CD14-positive monocyte (primary cell): ENCODE data around the gene RBM45. TPM values are rescaled to one million over a fixed set of nuclear protein-coding genes. Genes with fewer than 3 reads are reported as not detected.

Source experiments
- DNase-seq, 3 donors: peaks; one replicate each; pipeline ENCODE4 v3.0.0-alpha.2; 2011 to 2022
- H2AFZ ChIP-seq: 2 replicates; pipeline ENCODE4 v1.6.0; 2012; ENCODE audit warnings: mild to moderate bottlenecking, low read depth, low read length, inconsistent platforms; ENCODE audit not compliant: insufficient read depth, poor library complexity, severe bottlenecking
- H3K27ac ChIP-seq, 2 donors: 1 replicate in 1 of 2; 2 replicates in 1 of 2; pipeline ENCODE4 v1.5.1; 2012 to 2013; ENCODE audit warnings: low read length in 2 of 2, control low read depth in 1 of 2, inconsistent platforms in 1 of 2, low read depth in 1 of 2, mild to moderate bottlenecking in 1 of 2
- H3K27me3 ChIP-seq, 2 donors: one replicate each; pipeline versions ENCODE4 v1.6.0 to v1.6.1; 2011 to 2013; ENCODE audit warnings: low read length in 2 of 2; ENCODE audit not compliant: control insufficient read depth in 2 of 2, insufficient read depth in 2 of 2
- H3K36me3 ChIP-seq, 2 donors: replicated peaks in 1 of 2; 1 replicate in 1 of 2; 2 replicates in 1 of 2; pipeline versions ENCODE4 v1.5.1 to v1.6.1; 2012 to 2013; ENCODE audit warnings: low read length in 2 of 2, control low read depth in 1 of 2, inconsistent platforms in 1 of 2, mild to moderate bottlenecking in 1 of 2; ENCODE audit not compliant: insufficient read depth in 2 of 2, control insufficient read depth in 1 of 2
- H3K4me1 ChIP-seq, 2 donors: 1 replicate in 1 of 2; 2 replicates in 1 of 2; pipeline versions ENCODE4 v1.5.1 to v1.6.1; 2012 to 2013; ENCODE audit warnings: low read length in 2 of 2, control low read depth in 1 of 2, inconsistent platforms in 1 of 2, mild to moderate bottlenecking in 1 of 2, moderate library complexity in 1 of 2; ENCODE audit not compliant: insufficient read depth in 2 of 2, control insufficient read depth in 1 of 2
- H3K4me2 ChIP-seq: replicated peaks from 2 replicates; pipeline ENCODE3; 2012; ENCODE audit warnings: low read length, moderate library complexity, mild to moderate bottlenecking; ENCODE audit not compliant: poor library complexity, severe bottlenecking; ENCODE audit errors: extremely low read depth
- H3K4me3 ChIP-seq, 3 experiments: fragments of 200-600 bp in 1 of 3; sonication (generic) in 1 of 3; replicated peaks in 1 of 3; 1 replicate in 2 of 3; 2 replicates in 1 of 3; pipeline ENCODE4 v1.5.1; 2011 to 2013; ENCODE audit warnings: low read length in 3 of 3, mild to moderate bottlenecking in 3 of 3, control low read depth in 2 of 3, low read depth in 2 of 3, inconsistent platforms in 1 of 3, moderate library complexity in 1 of 3
- H3K79me2 ChIP-seq: 2 replicates; pipeline ENCODE4 v1.6.0; 2012; ENCODE audit warnings: mild to moderate bottlenecking, control low read depth, inconsistent platforms, low read length, moderate library complexity; ENCODE audit not compliant: insufficient read depth
- H3K9ac ChIP-seq: 2 replicates; pipeline ENCODE4 v1.6.0; 2017; ENCODE audit warnings: low read length, mild to moderate bottlenecking; ENCODE audit not compliant: insufficient read depth, poor library complexity, severe bottlenecking
- H3K9me3 ChIP-seq, 2 donors: replicated peaks in 1 of 2; 1 replicate in 1 of 2; 2 replicates in 1 of 2; pipeline versions ENCODE4 v1.5.1 to v1.6.1; 2012 to 2013; ENCODE audit warnings: low read length in 2 of 2, control low read depth in 1 of 2; ENCODE audit not compliant: control insufficient read depth in 1 of 2, insufficient read depth in 1 of 2
- H4K20me1 ChIP-seq: 2 replicates; pipeline ENCODE4 v1.6.0; 2012; ENCODE audit warnings: mild to moderate bottlenecking, low read length, control low read depth, moderate library complexity; ENCODE audit not compliant: insufficient read depth
- H3K27ac Mint-ChIP-seq, 7 donors: one replicate each; pipeline ENCODE4 v1.8.0; 2020; ENCODE audit warnings: mild to moderate bottlenecking in 7 of 7, mixed read lengths in 7 of 7, moderate library complexity in 6 of 7, inconsistent platforms in 2 of 7
- H3K27me3 Mint-ChIP-seq, 3 donors: one replicate each; pipeline ENCODE4 v1.8.0; 2021 to 2022; ENCODE audit warnings: low read depth in 3 of 3, mild to moderate bottlenecking in 3 of 3, mixed read lengths in 3 of 3, moderate library complexity in 3 of 3, inconsistent platforms in 1 of 3
- H3K36me3 Mint-ChIP-seq, 2 donors: one replicate each; pipeline ENCODE4 v1.8.0; 2020; ENCODE audit warnings: mixed read lengths in 2 of 2, inconsistent platforms in 1 of 2, mild to moderate bottlenecking in 1 of 2
- H3K4me1 Mint-ChIP-seq: one replicate; pipeline ENCODE4 v1.8.0; 2020; ENCODE audit warnings: mild to moderate bottlenecking, mixed read lengths
- H3K4me3 Mint-ChIP-seq, 2 donors: one replicate each; pipeline ENCODE4 v1.8.0; 2020; ENCODE audit warnings: mild to moderate bottlenecking in 2 of 2, mixed read lengths in 2 of 2, moderate library complexity in 1 of 2
- H3K9me3 Mint-ChIP-seq, 7 donors: one replicate each; pipeline ENCODE4 v1.8.0; 2020 to 2022; ENCODE audit warnings: mixed read lengths in 7 of 7, mild to moderate bottlenecking in 6 of 7, moderate library complexity in 6 of 7, inconsistent platforms in 2 of 7
- CTCF ChIP-seq: fragments of 200-600 bp; IDR thresholded peaks from one replicate; pipeline ENCODE4 v1.8.0; 2022; ENCODE audit warnings: antibody characterized with exemption, mild to moderate bottlenecking
- WGBS: methylation state at CpG from one replicate; pipeline ENCODE4 v1.1.5; 2013; ENCODE audit warnings: missing lambda C conversion rate; ENCODE audit not compliant: insufficient coverage; 5-methylcytosine and 5-hydroxymethylcytosine counted together
- intact Hi-C, 2 donors: fragments of 100-400 bp; cut with micrococcal nuclease; formaldehyde crosslinking; loops; one replicate each; pipeline versions ENCODE4 v1.15.0 to v1.15.1; 2023
- polyA plus RNA-seq, 3 donors: library from polyadenylated mRNA; depleted of rRNA in 1 of 3; unstranded in 2 of 3; stranded (reverse) in 1 of 3; fragments of 300-500 nt in 2 of 3; fragments of >200 nt in 1 of 3; fragmentation: Illumina TruSeq in 2 of 3; gene quantifications; 1 replicate in 2 of 3; 2 replicates in 1 of 3; pipeline ENCODE4 v1.2.3, GENCODE V29; 2012 to 2021

RBM45 gene
- polyA plus RNA-seq, 3 donors, result 5.7 to 6.6 (median 5.9) TPM

GRCh38 chr2:178106053-178106452 is 6.2 kb upstream of the RBM45 start:
- Mint-ChIP-seq H3K4me1 (peaks cover 1% of the 10 kb centered on the region), H3K9me3 (no peaks in the 10 kb centered on the region), H3K4me3 (no peak overlapping the region), H3K27me3 (peaks cover 0 to 3% (median under 1%) of the 10 kb centered on the region in 3 donors), H3K36me3 (no peaks in the 10 kb centered on the region), H3K27ac (no peak overlapping the region)
- no peaks in the 10 kb centered on the region for H3K9me3 ChIP-seq
- H3K9ac ChIP-seq, result no peak overlapping the region
- 100% methylated on average over 1 of the region's 2 CpGs for WGBS
- H3K4me2 ChIP-seq, result no peak overlapping the region
- intact Hi-C loops, result no loop called here
- no peak overlapping the region for H3K27ac ChIP-seq
- H3K36me3 ChIP-seq, result no peaks in the 10 kb centered on the region
- no peak for TF ChIP-seq CTCF
- H3K27me3 ChIP-seq, result no peaks in the 10 kb centered on the region
- H3K79me2 ChIP-seq, result no peaks in the 10 kb centered on the region
- no peak for DNase-seq
- no peak overlapping the region for H2AFZ ChIP-seq
- no peaks in the 10 kb centered on the region for H3K4me1 ChIP-seq
- no peak overlapping the region for H3K4me3 ChIP-seq
- H4K20me1 ChIP-seq, result no peaks in the 10 kb centered on the region

DNA sequence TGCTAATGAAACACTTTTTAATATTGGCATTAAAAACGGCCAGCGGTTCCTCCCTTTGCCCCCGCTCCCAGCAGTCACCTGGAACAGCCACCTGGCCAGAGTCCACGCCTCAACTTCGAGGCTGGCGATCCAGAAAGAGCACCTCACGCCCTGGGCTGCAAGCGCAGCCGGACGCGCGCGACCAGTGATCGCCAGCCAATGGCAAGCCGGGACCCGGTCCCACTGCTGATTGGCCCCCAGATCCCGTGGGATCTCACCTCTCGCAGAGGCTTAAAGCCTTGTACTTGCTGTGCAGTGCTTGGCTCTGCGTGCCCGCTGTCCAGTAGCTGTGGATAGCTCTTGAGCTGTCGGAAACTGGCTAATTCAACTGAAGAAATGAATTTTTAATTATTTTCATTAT is 4.1 kb upstream of the RBM45 start:
- Mint-ChIP-seq H3K4me3 (no peak overlapping the region), H3K4me1 (peaks cover 9% of the 10 kb centered on the region), H3K36me3 (no peaks in the 10 kb centered on the region), H3K27ac (no peak overlapping the region), H3K27me3 (peaks cover 0 to 3% (median 1%) of the 10 kb centered on the region in 3 donors), H3K9me3 (no peaks in the 10 kb centered on the region)
- no peak overlapping the region for H3K4me2 ChIP-seq
- no peaks in the 10 kb centered on the region for H3K27me3 ChIP-seq
- peaks cover 9 to 11% of the 10 kb centered on the region in 2 donors for H3K4me1 ChIP-seq
- no peaks in the 10 kb centered on the region for H3K9me3 ChIP-seq
- H4K20me1 ChIP-seq, result no peaks in the 10 kb centered on the region
- WGBS, result 97% methylated on average over 18 of the region's 21 CpGs
- H3K4me3 ChIP-seq, result no peak overlapping the region
- no peak overlapping the region for H2AFZ ChIP-seq
- intact Hi-C loops, result no loop called here
- H3K36me3 ChIP-seq, result no peaks in the 10 kb centered on the region
- H3K9ac ChIP-seq, result no peak overlapping the region
- no peak overlapping the region for H3K27ac ChIP-seq
- peaks cover 9% of the 10 kb centered on the region for H3K79me2 ChIP-seq
- no peak for TF ChIP-seq CTCF
- no peak for DNase-seq
